ENCODE results near the gene FPR2.

Gene FPR2

DNA sequence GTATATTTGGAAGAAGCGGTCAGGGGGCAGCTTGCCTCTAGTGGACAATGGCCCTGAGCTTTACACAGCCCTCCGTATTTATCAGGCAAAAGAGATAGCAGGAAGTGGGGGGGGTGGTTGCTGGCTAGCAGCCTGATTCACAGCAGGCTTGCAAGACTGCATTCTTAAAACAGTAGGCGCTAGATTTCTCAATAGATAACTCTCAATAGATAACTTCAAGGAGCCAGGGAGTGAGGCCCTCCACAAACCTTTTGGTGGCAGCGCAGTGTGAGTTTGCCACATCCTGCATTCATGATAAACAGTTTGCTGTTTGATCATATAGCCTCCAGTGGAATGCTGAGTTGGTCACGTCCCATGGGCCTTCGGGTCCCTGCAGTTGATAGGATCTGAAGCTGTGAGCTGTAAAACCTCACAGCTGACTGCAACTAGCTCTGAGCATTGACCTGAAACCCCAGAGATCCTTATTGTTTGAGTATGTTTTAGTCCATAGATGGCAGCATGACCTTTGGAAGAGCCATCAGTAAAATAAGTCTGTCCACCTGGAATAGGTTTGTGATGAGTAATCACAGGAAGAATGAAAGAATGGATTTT is 46.2 kb downstream of the FPR2 start:
- H3K4me3 ChIP-seq (ENCODE audit: low read length) = no peak overlapping the region
- TF ChIP-seq, protein P1, sequence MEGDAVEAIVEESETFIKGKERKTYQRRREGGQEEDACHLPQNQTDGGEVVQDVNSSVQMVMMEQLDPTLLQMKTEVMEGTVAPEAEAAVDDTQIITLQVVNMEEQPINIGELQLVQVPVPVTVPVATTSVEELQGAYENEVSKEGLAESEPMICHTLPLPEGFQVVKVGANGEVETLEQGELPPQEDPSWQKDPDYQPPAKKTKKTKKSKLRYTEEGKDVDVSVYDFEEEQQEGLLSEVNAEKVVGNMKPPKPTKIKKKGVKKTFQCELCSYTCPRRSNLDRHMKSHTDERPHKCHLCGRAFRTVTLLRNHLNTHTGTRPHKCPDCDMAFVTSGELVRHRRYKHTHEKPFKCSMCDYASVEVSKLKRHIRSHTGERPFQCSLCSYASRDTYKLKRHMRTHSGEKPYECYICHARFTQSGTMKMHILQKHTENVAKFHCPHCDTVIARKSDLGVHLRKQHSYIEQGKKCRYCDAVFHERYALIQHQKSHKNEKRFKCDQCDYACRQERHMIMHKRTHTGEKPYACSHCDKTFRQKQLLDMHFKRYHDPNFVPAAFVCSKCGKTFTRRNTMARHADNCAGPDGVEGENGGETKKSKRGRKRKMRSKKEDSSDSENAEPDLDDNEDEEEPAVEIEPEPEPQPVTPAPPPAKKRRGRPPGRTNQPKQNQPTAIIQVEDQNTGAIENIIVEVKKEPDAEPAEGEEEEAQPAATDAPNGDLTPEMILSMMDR (conservative IDR thresholded peaks at IDR 0.05; ENCODE audit: low read depth, low read length) = no peak
- no peak for DNase-seq (ENCODE audit: low read depth)

DNA sequence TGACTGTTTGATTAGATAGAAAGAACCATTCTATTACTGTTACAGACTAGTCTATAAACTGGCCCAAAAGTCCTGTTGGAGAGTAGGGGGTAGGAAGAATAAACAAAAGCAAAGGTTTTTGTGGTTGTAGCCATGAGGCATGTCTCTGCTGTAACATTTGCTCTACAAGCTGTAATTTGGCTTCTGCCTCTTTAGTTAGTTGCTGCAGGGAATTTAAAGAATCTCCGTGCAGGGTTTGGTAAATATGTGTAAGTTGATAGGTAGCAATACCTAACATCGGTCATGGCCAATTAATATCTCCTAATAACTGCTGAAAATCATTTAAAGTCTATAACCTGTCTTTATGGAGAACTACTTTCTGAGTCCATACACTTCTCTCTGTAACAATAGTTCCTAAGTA is 46.9 kb downstream of the FPR2 start:
- no peak for DNase-seq (ENCODE audit: low read depth)
- no peak overlapping the region for H3K4me3 ChIP-seq (ENCODE audit: low read length)
- TF ChIP-seq, protein P1 (conservative IDR thresholded peaks at IDR 0.05; ENCODE audit: low read depth, low read length) = no peak

DNA sequence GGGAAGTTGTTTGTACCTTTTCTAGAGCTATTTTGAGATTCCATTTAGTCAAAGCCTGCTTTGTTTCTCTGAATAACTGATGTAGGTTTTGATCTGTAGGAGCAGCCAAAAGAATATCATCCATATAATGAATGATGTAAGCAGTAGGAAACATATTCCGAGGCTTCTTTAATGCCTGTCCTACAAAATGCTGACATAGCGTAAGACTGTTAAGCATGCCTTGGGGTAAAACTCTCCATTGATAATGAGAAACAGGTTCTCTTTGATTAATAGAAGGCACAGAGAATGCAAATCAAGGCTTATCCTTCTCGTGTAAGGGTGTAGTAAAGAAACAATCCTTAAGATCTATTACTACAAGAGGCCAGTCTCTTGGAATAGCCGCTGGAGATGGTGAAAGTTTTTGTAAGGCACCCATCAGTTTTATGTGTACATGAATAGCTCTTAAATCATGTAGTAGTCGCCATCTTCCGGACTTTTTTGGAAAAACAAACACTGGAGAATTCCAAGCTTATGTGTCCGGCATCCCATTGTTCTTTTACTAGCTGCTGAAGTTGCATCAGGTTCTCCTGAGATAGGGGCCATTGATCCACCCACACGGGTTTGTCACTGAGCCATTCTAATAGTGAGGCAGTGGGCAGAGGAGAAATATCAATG is 47.5 kb downstream of the FPR2 start:
- no peak for DNase-seq (ENCODE audit: low read depth)
- no peak overlapping the region for H3K4me3 ChIP-seq (ENCODE audit: low read length)
- TF ChIP-seq, protein P1 (conservative IDR thresholded peaks at IDR 0.05; ENCODE audit: low read depth, low read length) = no peak

DNA sequence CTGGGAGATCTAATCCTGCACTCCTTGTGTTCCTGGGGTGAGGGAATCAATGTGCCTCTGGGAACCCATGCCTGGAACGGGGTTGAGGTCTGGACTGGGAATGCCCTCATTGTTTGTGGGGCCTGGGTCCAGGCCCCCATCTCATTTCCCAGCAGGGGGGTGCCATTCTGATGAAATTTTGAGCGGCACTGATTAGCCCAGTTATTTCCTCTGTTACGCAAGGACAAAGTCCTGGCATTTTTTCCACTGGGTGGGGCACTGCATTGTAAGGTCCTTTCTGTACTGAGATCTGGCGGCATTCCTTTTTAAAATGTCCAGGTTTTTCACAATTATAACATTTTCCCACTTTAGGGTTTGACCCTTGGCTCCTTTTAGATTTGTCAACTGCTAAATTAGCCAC is 48.8 kb downstream of the FPR2 start:
- TF ChIP-seq, protein P1 (conservative IDR thresholded peaks at IDR 0.05; ENCODE audit: low read depth, low read length) = no peak
- no peak overlapping the region for H3K4me3 ChIP-seq (ENCODE audit: low read length)
- DNase-seq (ENCODE audit: low read depth) = no peak

DNA sequence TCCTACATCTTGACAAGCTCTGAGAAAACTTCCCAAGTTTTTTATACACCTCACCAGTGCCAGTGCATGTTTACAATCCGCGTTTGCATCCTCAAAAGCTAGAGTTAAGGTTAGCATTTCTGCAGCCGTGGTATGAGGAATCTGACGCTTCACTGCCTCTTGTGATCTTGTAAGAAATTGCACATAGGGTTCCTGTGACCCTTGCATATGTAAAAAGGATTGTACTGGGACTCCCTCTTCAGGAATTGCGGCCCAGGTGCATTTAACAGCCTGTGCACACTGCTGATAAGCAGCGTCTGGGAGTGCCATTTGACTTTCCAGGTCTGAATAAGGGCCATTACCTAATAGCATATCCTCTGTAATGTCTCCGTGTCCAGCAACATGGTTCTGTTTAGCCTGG is 49.2 kb downstream of the FPR2 start:
- DNase-seq (ENCODE audit: low read depth) = no peak
- H3K4me3 ChIP-seq (ENCODE audit: low read length) = no peak overlapping the region
- TF ChIP-seq, protein P1 (conservative IDR thresholded peaks at IDR 0.05; ENCODE audit: low read depth, low read length) = no peak

DNA sequence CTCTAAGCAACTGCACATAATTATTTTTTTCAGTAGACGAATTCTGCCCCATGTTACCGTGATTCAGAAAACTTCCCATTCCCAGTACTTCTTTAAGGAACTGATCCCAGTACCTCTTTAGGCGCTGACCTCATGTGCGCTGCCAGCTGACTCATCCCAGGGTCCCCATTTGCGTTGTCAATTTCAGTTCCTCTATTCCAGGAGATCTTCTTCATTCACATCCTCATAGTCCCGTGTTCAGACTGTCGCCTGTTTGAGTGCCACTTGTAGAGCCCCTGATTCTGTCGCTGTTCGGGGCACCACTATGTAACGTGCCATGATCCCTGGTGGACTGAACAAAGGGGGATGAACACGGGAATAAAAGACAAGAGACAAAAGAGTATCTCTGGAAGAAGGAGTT is 50.4 kb downstream of the FPR2 start:
- no peak for DNase-seq (ENCODE audit: low read depth)
- TF ChIP-seq, protein P1 (conservative IDR thresholded peaks at IDR 0.05; ENCODE audit: low read depth, low read length) = no peak
- no peak overlapping the region for H3K4me3 ChIP-seq (ENCODE audit: low read length)

DNA sequence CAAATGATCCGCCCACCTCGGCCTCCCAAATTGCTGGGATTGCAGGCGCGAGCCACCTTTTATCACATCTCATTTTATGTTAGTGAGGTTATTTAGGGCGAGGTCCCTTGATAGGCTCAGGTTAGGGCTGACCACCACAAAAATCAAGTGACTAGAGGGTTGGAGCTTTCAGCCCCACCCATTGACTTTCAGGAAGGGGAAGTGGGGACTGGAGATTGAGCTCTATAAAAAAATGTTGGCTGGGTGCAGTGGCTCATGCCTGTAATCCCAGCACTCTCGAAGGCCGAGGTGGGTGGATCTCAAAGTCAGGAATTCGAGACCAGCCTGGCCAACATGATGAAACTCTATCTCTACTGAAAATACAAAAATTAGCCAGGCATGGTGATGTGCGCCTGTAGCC is 54.1 kb downstream of the FPR2 start:
- TF ChIP-seq, protein P1 (conservative IDR thresholded peaks at IDR 0.05; ENCODE audit: low read depth, low read length) = no peak
- no peak overlapping the region for H3K4me3 ChIP-seq (ENCODE audit: low read length)
- DNase-seq (ENCODE audit: low read depth) = no peak

All from retinal pigment epithelial cell (primary cell).